K562 (cell line): Measurements from ENCODE around the gene AHCY. TPM values are rescaled to one million over a fixed set of nuclear protein-coding genes. Genes with fewer than 3 reads are reported as not detected.

Experiments
- ATAC-seq: fragments of 200-7000 bp; cut with Tn5 transposase; 3 replicates; pipeline ENCODE4 v1.9.1; 2020; ENCODE audit warnings: moderate library complexity
- BruUV-seq: library from RNA; stranded (reverse); fragments of 400-500 nt; replicated peaks from 2 replicates; lab custom pipeline; 2021; lab: Mats Ljungman, UMichigan
- CTCF ChIA-PET: fragments of 300-600 bp; formaldehyde crosslinking; extraction: SDS; loops from one replicate; lab custom pipeline; 2021; ENCODE audit warnings: low intra/inter-chr PET ratio; lab: Yijun Ruan, JAX
- POLR2A ChIA-PET: fragments of 300-600, 350-650 bp; sonication (Branson Sonifier 250); formaldehyde crosslinking; extraction: SDS; loops from one replicate; lab custom pipeline; 2021; ENCODE audit warnings: antibody characterized with exemption, inconsistent platforms; lab: Yijun Ruan, JAX
- DNase-seq, 4 experiments: peaks; one replicate each; pipeline versions ENCODE4 v3.0.0 to v3.0.0-alpha.2; 2011 to 2018; ENCODE audit warnings: low spot score in 3 of 4, mixed read lengths in 3 of 4; ENCODE audit errors: extremely low read depth in 1 of 4
- FAIRE-seq: peaks from 2 replicates; lab custom pipeline; 2011; peaks lifted over from hg19 to GRCh38; lab: Jason Lieb, UNC
- H2AFZ ChIP-seq: 2 replicates; pipeline ENCODE4 v1.6.0; 2011; ENCODE audit warnings: low read depth, low read length, control low read depth, inconsistent platforms
- H3K27ac ChIP-seq: fragments of 200-600 bp; 3 replicates; pipeline ENCODE4 v1.8.0; 2011; ENCODE audit warnings: low read depth, mild to moderate bottlenecking, control low read depth, inconsistent platforms, low read length, moderate library complexity, mixed read lengths; ENCODE audit errors: extremely low read depth
- H3K27me3 ChIP-seq, 2 experiments: fragments of 300-600 bp in 1 of 2; 2 replicates in 1 of 2; 3 replicates in 1 of 2; pipeline versions ENCODE4 v1.6.0 to v1.8.0; 2011; ENCODE audit warnings: inconsistent platforms in 2 of 2, low read length in 2 of 2, mild to moderate bottlenecking in 1 of 2, mixed read lengths in 1 of 2, moderate library complexity in 1 of 2; ENCODE audit not compliant: control insufficient read depth in 2 of 2, insufficient read depth in 2 of 2
- H3K36me3 ChIP-seq: fragments of 300-600 bp; 3 replicates; pipeline ENCODE4 v1.8.0; 2011; ENCODE audit warnings: mild to moderate bottlenecking, low read length, inconsistent platforms; ENCODE audit not compliant: control insufficient read depth, insufficient read depth
- H3K4me1 ChIP-seq, 2 experiments: fragments of 200-600 bp in 1 of 2; replicated peaks in 1 of 2; 2 replicates in 1 of 2; 3 replicates in 1 of 2; pipeline versions ENCODE4 v1.5.1 to v1.8.0; 2011; ENCODE audit warnings: inconsistent platforms in 2 of 2, low read length in 2 of 2, mild to moderate bottlenecking in 1 of 2, mixed read lengths in 1 of 2, moderate library complexity in 1 of 2; ENCODE audit not compliant: control insufficient read depth in 2 of 2, insufficient read depth in 2 of 2
- H3K4me2 ChIP-seq: 2 replicates; pipeline ENCODE4 v1.6.1; 2011; ENCODE audit warnings: low read length, control low read depth, inconsistent platforms, mixed read lengths; ENCODE audit not compliant: insufficient read depth
- H3K4me3 ChIP-seq: fragments of 200-600 bp; sonication (generic), shearing (Covaris generic); 2 replicates; pipeline ENCODE4 v1.5.1; 2016; ENCODE audit warnings: control low read depth, inconsistent platforms
- H3K79me2 ChIP-seq: fragments of 200-600 bp; 3 replicates; pipeline ENCODE4 v1.8.0; 2011; ENCODE audit warnings: low read length, inconsistent platforms; ENCODE audit not compliant: control insufficient read depth, insufficient read depth
- H3K9ac ChIP-seq, 2 experiments: 2 replicates each; pipeline versions ENCODE4 v1.6.0 to v1.6.1; 2011; ENCODE audit warnings: low read depth in 2 of 2, low read length in 2 of 2, control low read depth in 1 of 2, inconsistent platforms in 1 of 2, mild to moderate bottlenecking in 1 of 2, mixed read lengths in 1 of 2; ENCODE audit not compliant: insufficient read depth in 1 of 2
- H3K9me1 ChIP-seq: one replicate; pipeline ENCODE4 v1.6.0; 2011; ENCODE audit warnings: inconsistent platforms, mild to moderate bottlenecking, low read length, moderate library complexity; ENCODE audit not compliant: control insufficient read depth, insufficient read depth
- H3K9me3 ChIP-seq: replicated peaks from 2 replicates; pipeline ENCODE4 v1.5.1; 2011; ENCODE audit warnings: low read depth, low read length, inconsistent platforms; ENCODE audit not compliant: control insufficient read depth, insufficient read depth
- H4K20me1 ChIP-seq: replicated peaks from 2 replicates; pipeline ENCODE4 v1.6.1; 2011; ENCODE audit warnings: low read length, inconsistent platforms, mixed read lengths; ENCODE audit not compliant: control insufficient read depth, insufficient read depth
- BMI1 ChIP-seq: fragments of 150-350 bp; IDR thresholded peaks from 2 replicates; pipeline ENCODE4 v1.6.1; 2014; ENCODE audit warnings: low read length
- CSDE1 ChIP-seq, 2 experiments: fragments of 450-650 bp; IDR thresholded peaks; 2 replicates each; pipeline ENCODE4 v1.6.1; 2016; ENCODE audit warnings: mild to moderate bottlenecking in 1 of 2
- DIDO1 ChIP-seq: fragments of 450-650 bp; IDR thresholded peaks from 2 replicates; pipeline ENCODE4 v1.6.1; 2016; ENCODE audit warnings: low read depth, missing biosample characterization, missing genetic modification characterization
- KDM4B ChIP-seq, 2 experiments: fragments of 450-650 bp in 1 of 2; sonication (generic) in 1 of 2; IDR thresholded peaks; 2 replicates each; pipeline ENCODE4 v1.6.1; 2016 to 2017; ENCODE audit warnings: borderline replicate concordance in 2 of 2, antibody characterized with exemption in 1 of 2, low read depth in 1 of 2, mild to moderate bottlenecking in 1 of 2
- NCOA2 ChIP-seq, 2 experiments: fragments of 450-650 bp; IDR thresholded peaks; 2 replicates each; pipeline ENCODE4 v1.6.1; 2018; ENCODE audit warnings: mild to moderate bottlenecking in 2 of 2, moderate library complexity in 1 of 2; ENCODE audit not compliant: partially characterized antibody in 2 of 2
- NRF1 ChIP-seq, 2 experiments: fragments of 450-650 bp; IDR thresholded peaks in 1 of 2; conservative IDR thresholded peaks in 1 of 2; 2 replicates each; pipeline ENCODE4 v1.6.1; 2014; ENCODE audit warnings: mild to moderate bottlenecking in 2 of 2
- RFX7 ChIP-seq: fragments of 250-450 bp; sonication (Bioruptor Pico); IDR thresholded peaks from 2 replicates; pipeline ENCODE4 v1.5.1; 2021; ENCODE audit warnings: mild to moderate bottlenecking
- SNRNP70 ChIP-seq: fragments of 200-400 bp; formaldehyde crosslinking; optimal IDR thresholded peaks from 2 replicates; pipeline ENCODE3; 2017; ENCODE audit warnings: low read depth, low read length
- SOX6 ChIP-seq: fragments of 450-650 bp; IDR thresholded peaks from 2 replicates; pipeline ENCODE4 v1.6.1; 2014; ENCODE audit warnings: mild to moderate bottlenecking
- TBP ChIP-seq: optimal IDR thresholded peaks from 2 replicates; pipeline ENCODE3; 2011; ENCODE audit warnings: low read depth, low read length, improper control_type of control experiment
- ZBTB8A ChIP-seq: fragments of 450-650 bp; IDR thresholded peaks from 2 replicates; pipeline ENCODE4 v1.6.1; 2018; ENCODE audit warnings: mild to moderate bottlenecking, moderate library complexity; ENCODE audit not compliant: partially characterized antibody
- ZNF263 ChIP-seq: sonication (generic); formaldehyde crosslinking; IDR thresholded peaks from 2 replicates; pipeline ENCODE4 v1.8.0; 2022; ENCODE audit warnings: mild to moderate bottlenecking, missing genetic modification reagents, borderline replicate concordance
- ZNF444 ChIP-seq: fragments of 250-450 bp; sonication (Bioruptor Pico); IDR thresholded peaks from 2 replicates; pipeline ENCODE4 v1.4.0; 2020; ENCODE audit warnings: mild to moderate bottlenecking, moderate library complexity
- ZNF584 ChIP-seq: fragments of 200-800 bp; sonication (Bioruptor generic); IDR thresholded peaks from 2 replicates; pipeline ENCODE4 v1.6.1; 2016; ENCODE audit warnings: low read depth, mild to moderate bottlenecking, missing genetic modification characterization, missing compliant biosample characterization
- WGBS: fragments of 100-300 bp; shearing (Covaris generic); methylation state at CpG from one replicate; pipeline ENCODE4 v1.1.6; 2016; ENCODE audit warnings: low coverage, mixed read lengths; ENCODE audit not compliant: insufficient coverage; ENCODE audit errors: missing lambda C conversion rate; 5-methylcytosine and 5-hydroxymethylcytosine counted together
- in situ Hi-C: fragments of 300-500 bp; cut with MboI; formaldehyde crosslinking; loops from 4 replicates; pipeline ENCODE4 v1.15.0; 2018; ENCODE audit warnings: inconsistent platforms, mixed read lengths
- intact Hi-C: fragments of 100-400 bp; cut with micrococcal nuclease; formaldehyde crosslinking; loops from 2 replicates; pipeline ENCODE4 v1.14.2; 2022
- polyA plus RNA-seq, 8 experiments: library from polyadenylated mRNA; depleted of rRNA in 4 of 8; stranded (reverse) in 5 of 8; unstranded in 3 of 8; fragments of >200 nt; fragmentation: Nextera tagmentation in 2 of 8; fragmentation: Illumina TruSeq in 1 of 8; extraction: Ambion mirVana in 2 of 8; extraction: Trizol in 1 of 8; gene quantifications; 2 replicates each; pipeline versions ENCODE4 v1.2.1 to v1.2.3, GENCODE V29; 2011 to 2014; ENCODE audit warnings: inconsistent platforms in 1 of 8, missing spikeins in 1 of 8
- total RNA-seq, 7 experiments: library from RNA; depleted of rRNA in 6 of 7; stranded (reverse); fragments of >200 nt in 6 of 7; fragmentation: Illumina TruSeq in 2 of 7; extraction: Trizol in 2 of 7; gene quantifications; 2 replicates each; pipeline versions ENCODE4 v1.2.1 to v1.2.3, GENCODE V29; 2011 to 2021; ENCODE audit warnings: low replicate concordance in 1 of 7
- TF ChIP-seq, protein P1 (sequence below): fragments of 250-450 bp; sonication (Bioruptor Pico); IDR thresholded peaks from 2 replicates; pipeline ENCODE4 v1.8.0; 2022; ENCODE audit warnings: inconsistent platforms
- TF ChIP-seq, protein P2 (sequence below): fragments of 250-450 bp; sonication (Bioruptor Pico); IDR thresholded peaks from 2 replicates; pipeline ENCODE4 v1.8.0; 2021; ENCODE audit warnings: moderate library complexity, mild to moderate bottlenecking, inconsistent platforms

AHCY gene
- total and polyA plus RNA-seq, 9 of the 15 experiments (the other 6 are each of a cell fraction or from before 2014, with no cell fraction given): 82.5 to 269 (median 190) TPM

DNA sequence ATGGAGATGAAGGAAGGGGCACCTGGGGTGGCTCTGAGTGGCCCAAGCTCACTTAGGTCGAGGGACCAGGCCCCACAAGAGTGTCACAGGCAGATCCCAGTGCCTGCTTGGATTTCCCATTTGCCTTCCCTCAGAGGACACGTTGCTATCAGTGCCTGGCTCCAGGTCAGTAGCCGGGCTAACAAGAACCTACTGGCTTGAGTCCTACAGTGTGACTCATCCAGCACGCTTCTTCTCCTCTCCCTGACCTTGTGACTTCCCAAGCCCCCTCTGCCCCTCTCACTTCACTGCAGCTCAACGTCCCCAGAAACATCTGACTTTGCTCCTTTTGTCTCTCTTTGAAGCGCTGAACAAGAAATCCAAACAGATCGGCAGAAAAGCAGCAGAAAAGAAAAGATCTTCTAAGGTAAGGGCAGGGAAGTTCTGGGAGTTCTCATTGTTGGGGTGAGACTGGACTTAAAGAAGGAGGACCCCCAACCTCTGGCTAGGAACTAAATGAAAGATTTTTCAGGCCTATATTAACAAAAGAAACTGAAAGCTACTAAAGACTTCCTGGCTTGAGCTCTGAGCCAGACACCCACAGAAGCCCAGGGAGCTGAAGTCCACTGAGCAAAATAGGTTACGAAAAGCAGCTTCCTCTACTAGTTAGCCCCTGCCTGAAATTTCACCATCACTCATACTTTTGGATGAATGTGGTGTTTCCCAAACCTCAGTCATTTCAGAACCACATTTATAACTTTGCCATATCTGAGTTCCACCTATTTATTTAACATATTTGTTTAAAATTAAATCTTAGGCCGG, 40.5 kb downstream of the AHCY start (continued):
- TF ChIP-seq, protein P1, sequence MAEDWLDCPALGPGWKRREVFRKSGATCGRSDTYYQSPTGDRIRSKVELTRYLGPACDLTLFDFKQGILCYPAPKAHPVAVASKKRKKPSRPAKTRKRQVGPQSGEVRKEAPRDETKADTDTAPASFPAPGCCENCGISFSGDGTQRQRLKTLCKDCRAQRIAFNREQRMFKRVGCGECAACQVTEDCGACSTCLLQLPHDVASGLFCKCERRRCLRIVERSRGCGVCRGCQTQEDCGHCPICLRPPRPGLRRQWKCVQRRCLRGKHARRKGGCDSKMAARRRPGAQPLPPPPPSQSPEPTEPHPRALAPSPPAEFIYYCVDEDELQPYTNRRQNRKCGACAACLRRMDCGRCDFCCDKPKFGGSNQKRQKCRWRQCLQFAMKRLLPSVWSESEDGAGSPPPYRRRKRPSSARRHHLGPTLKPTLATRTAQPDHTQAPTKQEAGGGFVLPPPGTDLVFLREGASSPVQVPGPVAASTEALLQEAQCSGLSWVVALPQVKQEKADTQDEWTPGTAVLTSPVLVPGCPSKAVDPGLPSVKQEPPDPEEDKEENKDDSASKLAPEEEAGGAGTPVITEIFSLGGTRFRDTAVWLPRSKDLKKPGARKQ: no peak

- DNase-seq (no peak), FAIRE-seq (no peak), ATAC-seq (no peak)
- no peaks in the 10 kb centered on the region for H3K9me3 ChIP-seq
- no peak overlapping the region for H3K27ac ChIP-seq
- H4K20me1 ChIP-seq: no peaks in the 10 kb centered on the region
- ChIA-PET POLR2A (interaction anchor here (0.6 to 1.8 kb wide), 6 partner anchors 8 to 95 kb away, joined by 3 to 5 read pairs (median 3); no protein-coding TSS in a partner anchor), CTCF (no interaction called here)
- intact Hi-C loops (no loop called here), in situ Hi-C loops (no loop called here)
- peaks cover 4% of the 10 kb centered on the region; the same call in 2 of the 3 replicates for H3K36me3 ChIP-seq
- no peak overlapping the region for H2AFZ ChIP-seq
- 69% methylated on average over 5 of the region's 5 CpGs for WGBS
- BruUV-seq: no TSS peak
- no peak overlapping the region for H3K4me3 ChIP-seq
- peak overlapping the region in 1 of 2 experiments; percentile 60; a peak in 1 of 4 replicates for H3K9ac ChIP-seq
- no peaks in the 10 kb centered on the region for H3K9me1 ChIP-seq
- H3K4me2 ChIP-seq: no peak overlapping the region
- no peaks in the 10 kb centered on the region for H3K27me3 ChIP-seq
- H3K79me2 ChIP-seq: no peaks in the 10 kb centered on the region
- H3K4me1 ChIP-seq: peaks cover 0 to 12% of the 10 kb centered on the region in 2 experiments; a peak in 3 of 5 replicates
- TF ChIP-seq SNRNP70 (no peak), ZBTB8A (no peak), KDM4B (IDR thresholded peaks at IDR 0.05; ENCODE audit: borderline replicate concordance in 2 of 2, low read depth in 1 of 2) (no peak), NRF1 (conservative IDR thresholded peaks at IDR 0.05 in 1 of 2, IDR thresholded peaks at IDR 0.05 in 1 of 2) (no peak), ZNF444 (CRISPR knock-in tag) (no peak), NCOA2 (IDR thresholded peaks at IDR 0.05; ENCODE audit: partially characterized antibody in 2 of 2) (no peak), SOX6 (no peak), RFX7 (CRISPR knock-in tag) (no peak), TBP (no peak), ZNF263 (CRISPR knock-in tag) (no peak), ZNF584 (no peak), CSDE1 (IDR thresholded peaks at IDR 0.05) (no peak), BMI1 (no peak), DIDO1 (tag) (no peak)
- TF ChIP-seq, protein P2, sequence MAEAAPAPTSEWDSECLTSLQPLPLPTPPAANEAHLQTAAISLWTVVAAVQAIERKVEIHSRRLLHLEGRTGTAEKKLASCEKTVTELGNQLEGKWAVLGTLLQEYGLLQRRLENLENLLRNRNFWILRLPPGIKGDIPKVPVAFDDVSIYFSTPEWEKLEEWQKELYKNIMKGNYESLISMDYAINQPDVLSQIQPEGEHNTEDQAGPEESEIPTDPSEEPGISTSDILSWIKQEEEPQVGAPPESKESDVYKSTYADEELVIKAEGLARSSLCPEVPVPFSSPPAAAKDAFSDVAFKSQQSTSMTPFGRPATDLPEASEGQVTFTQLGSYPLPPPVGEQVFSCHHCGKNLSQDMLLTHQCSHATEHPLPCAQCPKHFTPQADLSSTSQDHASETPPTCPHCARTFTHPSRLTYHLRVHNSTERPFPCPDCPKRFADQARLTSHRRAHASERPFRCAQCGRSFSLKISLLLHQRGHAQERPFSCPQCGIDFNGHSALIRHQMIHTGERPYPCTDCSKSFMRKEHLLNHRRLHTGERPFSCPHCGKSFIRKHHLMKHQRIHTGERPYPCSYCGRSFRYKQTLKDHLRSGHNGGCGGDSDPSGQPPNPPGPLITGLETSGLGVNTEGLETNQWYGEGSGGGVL: no peak
Observed at GRCh38 chr20:34260208-34260942, 42.8 kb downstream of the AHCY start.
